PC-3 (cell line): ENCODE results near the gene MSI1. TPM values are rescaled to one million over a fixed set of nuclear protein-coding genes. Genes with fewer than 3 reads are reported as not detected.
"Not testable (repeated sequence)": the region's sequence is repeated elsewhere in the genome, so short reads cannot be mapped to it uniquely, and the experiment has no call there.

Experiments used
- ATAC-seq: fragments of 200-7000 bp; cut with Tn5 transposase; 2 replicates; pipeline ENCODE4 v1.9.1; 2020; ENCODE audit warnings: mild to moderate bottlenecking, moderate library complexity
- BruUV-seq: library from RNA; stranded (reverse); fragments of 400-500 nt; replicated peaks from 2 replicates; lab custom pipeline; 2021; lab: Mats Ljungman, UMichigan
- CTCF ChIA-PET: fragments of 300-600 bp; sonication (Branson Sonifier 250); formaldehyde crosslinking; loops from one replicate; lab custom pipeline; 2022; ENCODE audit warnings: antibody characterized with exemption; lab: Charles Lee
- POLR2A ChIA-PET: fragments of 300-600 bp; sonication (Branson Sonifier 250); formaldehyde crosslinking; loops from one replicate; lab custom pipeline; 2022; ENCODE audit warnings: antibody characterized with exemption; ENCODE audit not compliant: unreplicated experiment; lab: Charles Lee
- DNase-seq: peaks from one replicate; pipeline ENCODE4 v3.0.0-alpha.2; 2015
- H2AFZ ChIP-seq: fragments of 300-600 bp; sonication (generic); 2 replicates; pipeline ENCODE4 v1.6.0; 2016; ENCODE audit warnings: antibody characterized with exemption, low read length
- H3F3A ChIP-seq: fragments of 300-600 bp; sonication (generic); one replicate; pipeline ENCODE4 v1.6.0; 2017; ENCODE audit warnings: antibody characterized with exemption, low read length, control low read depth, mild to moderate bottlenecking; ENCODE audit not compliant: unreplicated experiment
- H3K27ac ChIP-seq: fragments of 300-600 bp; sonication (generic); 2 replicates; pipeline ENCODE4 v1.5.1; 2016; ENCODE audit warnings: mild to moderate bottlenecking, low read length
- H3K27me3 ChIP-seq: fragments of 300-600 bp; sonication (generic); 2 replicates; pipeline ENCODE4 v1.6.1; 2016; ENCODE audit warnings: low read length, mixed read lengths
- H3K36me3 ChIP-seq: fragments of 300-600 bp; sonication (generic); 2 replicates; pipeline ENCODE4 v1.6.1; 2016; ENCODE audit warnings: low read depth, mixed run types, low read length, mixed read lengths
- H3K4me1 ChIP-seq: fragments of 300-600 bp; sonication (generic); 2 replicates; pipeline ENCODE4 v1.5.1; 2016; ENCODE audit warnings: low read length; ENCODE audit not compliant: insufficient read depth
- H3K4me2 ChIP-seq: fragments of 300-600 bp; sonication (generic); 2 replicates; pipeline ENCODE4 v1.6.0; 2016; ENCODE audit warnings: low read length
- H3K4me3 ChIP-seq: fragments of 300-600 bp; sonication (generic); 2 replicates; pipeline ENCODE4 v1.5.1; 2016; ENCODE audit warnings: mild to moderate bottlenecking, low read length, mixed read lengths
- H3K79me2 ChIP-seq: fragments of 300-600 bp; sonication (generic); 2 replicates; pipeline ENCODE4 v1.6.1; 2017; ENCODE audit warnings: low read length, mixed read lengths
- H3K9ac ChIP-seq: fragments of 300-600 bp; sonication (generic); 2 replicates; pipeline ENCODE4 v1.6.0; 2016; ENCODE audit warnings: mild to moderate bottlenecking, low read length
- H3K9me2 ChIP-seq: fragments of 300-600 bp; sonication (generic); replicated peaks from 2 replicates; pipeline ENCODE4 v1.6.1; 2016; ENCODE audit warnings: mixed run types, low read length, mixed read lengths
- H3K9me3 ChIP-seq: fragments of 300-600 bp; sonication (generic); 2 replicates; pipeline ENCODE4 v1.6.1; 2016; ENCODE audit warnings: low read length, mixed read lengths
- H4K20me1 ChIP-seq: fragments of 300-600 bp; sonication (generic); 2 replicates; pipeline ENCODE4 v1.6.1; 2016; ENCODE audit warnings: low read length, mixed read lengths
- CTCF ChIP-seq: fragments of 300-600 bp; sonication (generic); conservative IDR thresholded peaks from 2 replicates; pipeline ENCODE4 v1.5.1; 2017; ENCODE audit warnings: antibody characterized with exemption, low read depth, mild to moderate bottlenecking, low read length
- EZH2 ChIP-seq: fragments of 300-600 bp; sonication (generic); IDR thresholded peaks from one replicate; pipeline ENCODE4 v1.6.1; 2017; ENCODE audit warnings: antibody characterized with exemption, mild to moderate bottlenecking, low read length; ENCODE audit not compliant: unreplicated experiment
- EZH2phosphoT487 ChIP-seq: fragments of 300-600 bp; sonication (generic); IDR thresholded peaks from 2 replicates; pipeline ENCODE4 v1.6.1; 2018; ENCODE audit warnings: mild to moderate bottlenecking, antibody characterized with exemption, low read length, borderline replicate concordance
- intact Hi-C: fragments of 100-400 bp; cut with micrococcal nuclease; formaldehyde crosslinking; loops from 2 replicates; pipeline ENCODE4 v1.9.0; 2023
- total RNA-seq: library from RNA; depleted of rRNA; stranded (reverse); fragments of >200 nt; gene quantifications from 2 replicates; pipeline ENCODE4 v1.2.3, GENCODE V29; 2014

Gene MSI1
- total RNA-seq, 1 experiment from 2014 or later, result not detected

GRCh38 chr12:120335447-120335846, 33.5 kb downstream of the MSI1 start:
- H3K9me2 ChIP-seq, BruUV-seq, H3K9me3 ChIP-seq, H3K27me3 ChIP-seq, H4K20me1 ChIP-seq, intact Hi-C loops, ATAC-seq, H3K4me2 ChIP-seq, H3K9ac ChIP-seq, H3K27ac ChIP-seq, H2AFZ ChIP-seq, H3K79me2 ChIP-seq, POLR2A ChIA-PET, H3K36me3 ChIP-seq, H3K4me3 ChIP-seq, H3F3A ChIP-seq, H3K4me1 ChIP-seq: not testable (repeated sequence)
- peak; percentile 70 for DNase-seq
- CTCF ChIA-PET, result interaction anchor here (0.5 kb wide), 1 partner anchor 25 kb away, joined by 6 read pairs; no protein-coding TSS in a partner anchor
- TF ChIP-seq CTCF, result peak; percentile 55

DNA sequence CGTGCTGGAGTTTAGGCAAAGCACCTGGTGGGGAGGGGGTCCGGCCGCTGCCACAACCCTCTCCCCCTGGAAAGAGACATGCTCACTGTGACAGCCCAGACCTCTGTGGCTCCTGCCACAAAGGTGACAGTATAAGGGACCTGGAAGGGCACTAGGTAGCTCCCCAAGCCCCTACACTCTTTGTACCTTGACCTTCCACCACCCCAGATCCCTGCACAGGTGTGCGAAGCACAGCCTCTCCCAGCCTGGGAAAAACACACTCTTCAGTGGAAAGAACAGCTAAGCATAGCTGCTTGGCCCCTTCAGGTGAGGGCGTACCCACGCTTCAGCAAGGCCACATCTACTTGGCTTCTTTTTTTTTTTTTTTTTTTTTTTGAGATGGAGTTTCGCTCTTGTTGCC, 36.4 kb downstream of the MSI1 start:
- no peaks in the 10 kb centered on the region for H3K9me2 ChIP-seq
- H3K4me3 ChIP-seq, result no peak overlapping the region
- DNase-seq (no peak), ATAC-seq (no peak)
- H3K9ac ChIP-seq, result no peak overlapping the region
- H3F3A ChIP-seq, result no peaks in the 10 kb centered on the region
- no peaks in the 10 kb centered on the region for H3K36me3 ChIP-seq
- H3K79me2 ChIP-seq, result no peaks in the 10 kb centered on the region
- no peaks in the 10 kb centered on the region for H3K4me1 ChIP-seq
- no peaks in the 10 kb centered on the region for H3K9me3 ChIP-seq
- ChIA-PET CTCF (no interaction called here), POLR2A (no interaction called here)
- no peaks in the 10 kb centered on the region for H4K20me1 ChIP-seq
- no peaks in the 10 kb centered on the region for H3K27me3 ChIP-seq
- BruUV-seq, result no TSS peak
- intact Hi-C loops, result no loop called here
- H3K27ac ChIP-seq, result no peak overlapping the region
- TF ChIP-seq EZH2 (no peak), EZH2phosphoT487 (no peak), CTCF (no peak)
- H2AFZ ChIP-seq, result no peak overlapping the region
- no peak overlapping the region for H3K4me2 ChIP-seq

DNA sequence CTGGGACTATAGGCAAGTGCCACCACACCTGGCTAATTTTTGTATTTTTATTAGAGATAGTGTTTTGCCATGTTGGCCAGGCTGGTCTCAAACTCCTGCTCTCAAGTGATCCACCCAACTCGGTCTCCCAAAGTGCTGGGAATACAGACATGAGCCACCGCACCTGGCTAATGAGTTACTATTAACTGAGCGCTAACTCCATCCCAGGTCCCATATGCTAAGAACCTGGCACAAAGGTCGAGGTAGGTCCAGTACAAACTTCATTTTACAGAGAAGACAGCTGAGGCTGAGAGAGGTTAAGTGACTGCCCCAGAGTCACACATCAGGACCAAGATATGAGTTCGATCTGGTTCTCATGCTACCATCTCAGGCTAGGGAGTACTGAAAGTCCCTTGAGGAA, 36.9 kb downstream of the MSI1 start:
- H3F3A ChIP-seq, result no peaks in the 10 kb centered on the region
- H3K79me2 ChIP-seq, result no peaks in the 10 kb centered on the region
- no peaks in the 10 kb centered on the region for H3K27me3 ChIP-seq
- H3K9me3 ChIP-seq, result no peaks in the 10 kb centered on the region
- H3K4me2 ChIP-seq, result no peak overlapping the region
- no TSS peak for BruUV-seq
- H3K4me3 ChIP-seq, result no peak overlapping the region
- H4K20me1 ChIP-seq, result no peaks in the 10 kb centered on the region
- H3K9me2 ChIP-seq, result no peaks in the 10 kb centered on the region
- H3K4me1 ChIP-seq, result no peaks in the 10 kb centered on the region
- H3K27ac ChIP-seq, result no peak overlapping the region
- POLR2A ChIA-PET, result no interaction called here
- DNase-seq (no peak), ATAC-seq (no peak)
- H3K36me3 ChIP-seq, result no peaks in the 10 kb centered on the region
- CTCF ChIA-PET, result no interaction called here
- intact Hi-C loops, result no loop called here
- TF ChIP-seq EZH2 (no peak), EZH2phosphoT487 (no peak), CTCF (no peak)
- H3K9ac ChIP-seq, result no peak overlapping the region
- H2AFZ ChIP-seq, result no peak overlapping the region
